ENCODE measurements around the gene BTF3.

The BTF3 gene

GRCh38 chr5:73472116-73472515 lies 26.1 kb upstream of the BTF3 start:
- H3K9me3 ChIP-seq (ENCODE audit: insufficient read depth, low read length) = no peaks in the 10 kb centered on the region
- H3K27me3 ChIP-seq (ENCODE audit: low read length) = no peaks in the 10 kb centered on the region
- H3K36me3 ChIP-seq (ENCODE audit: low read length) = no peaks in the 10 kb centered on the region
- no peak overlapping the region for H2AFZ ChIP-seq (ENCODE audit: low read depth, low read length, severe bottlenecking)
- no peak overlapping the region for H3K4me2 ChIP-seq (ENCODE audit: low read depth, low read length, poor library complexity, severe bottlenecking)
- H3K79me2 ChIP-seq (ENCODE audit: insufficient read depth, low read length) = no peaks in the 10 kb centered on the region
- no peaks in the 10 kb centered on the region for H3K9me2 ChIP-seq (replicated peaks; ENCODE audit: insufficient read depth, low read length)
- TF ChIP-seq CTCF (IDR thresholded peaks at IDR 0.05; ENCODE audit: insufficient read depth, low read length, poor library complexity, severe bottlenecking) = no peak
- TF ChIP-seq EZH2phosphoT487 (conservative IDR thresholded peaks at IDR 0.05; ENCODE audit: low read length) = no peak
- H4K20me1 ChIP-seq (ENCODE audit: low read depth, low read length) = no peaks in the 10 kb centered on the region
- no peaks in the 10 kb centered on the region for H3F3A ChIP-seq (ENCODE audit: insufficient read depth)
- no peak overlapping the region for H3K4me3 ChIP-seq (ENCODE audit: insufficient read depth, low read length, poor library complexity, severe bottlenecking)
- no peak overlapping the region for H3K27ac ChIP-seq (ENCODE audit: low read depth, low read length)
- no peak overlapping the region for H3K9ac ChIP-seq (ENCODE audit: low read length)

GRCh38 chr5:73480500-73480899 lies 17.7 kb upstream of the BTF3 start:
- no peaks in the 10 kb centered on the region for H3K79me2 ChIP-seq (ENCODE audit: insufficient read depth, low read length)
- H3K4me3 ChIP-seq (ENCODE audit: insufficient read depth, low read length, poor library complexity, severe bottlenecking) = no peak overlapping the region
- no peaks in the 10 kb centered on the region for H4K20me1 ChIP-seq (ENCODE audit: low read depth, low read length)
- no peak overlapping the region for H2AFZ ChIP-seq (ENCODE audit: low read depth, low read length, severe bottlenecking)
- no peaks in the 10 kb centered on the region for H3K27me3 ChIP-seq (ENCODE audit: low read length)
- H3F3A ChIP-seq (ENCODE audit: insufficient read depth) = no peaks in the 10 kb centered on the region
- no peaks in the 10 kb centered on the region for H3K9me3 ChIP-seq (ENCODE audit: insufficient read depth, low read length)
- no peak overlapping the region for H3K27ac ChIP-seq (ENCODE audit: low read depth, low read length)
- H3K9ac ChIP-seq (ENCODE audit: low read length) = no peak overlapping the region
- no peaks in the 10 kb centered on the region for H3K9me2 ChIP-seq (replicated peaks; ENCODE audit: insufficient read depth, low read length)
- no peak overlapping the region for H3K4me2 ChIP-seq (ENCODE audit: low read depth, low read length, poor library complexity, severe bottlenecking)
- H3K36me3 ChIP-seq (ENCODE audit: low read length) = no peaks in the 10 kb centered on the region
- no peak for TF ChIP-seq EZH2phosphoT487 (conservative IDR thresholded peaks at IDR 0.05; ENCODE audit: low read length)
- TF ChIP-seq CTCF (IDR thresholded peaks at IDR 0.05; ENCODE audit: insufficient read depth, low read length, poor library complexity, severe bottlenecking) = no peak

DNA sequence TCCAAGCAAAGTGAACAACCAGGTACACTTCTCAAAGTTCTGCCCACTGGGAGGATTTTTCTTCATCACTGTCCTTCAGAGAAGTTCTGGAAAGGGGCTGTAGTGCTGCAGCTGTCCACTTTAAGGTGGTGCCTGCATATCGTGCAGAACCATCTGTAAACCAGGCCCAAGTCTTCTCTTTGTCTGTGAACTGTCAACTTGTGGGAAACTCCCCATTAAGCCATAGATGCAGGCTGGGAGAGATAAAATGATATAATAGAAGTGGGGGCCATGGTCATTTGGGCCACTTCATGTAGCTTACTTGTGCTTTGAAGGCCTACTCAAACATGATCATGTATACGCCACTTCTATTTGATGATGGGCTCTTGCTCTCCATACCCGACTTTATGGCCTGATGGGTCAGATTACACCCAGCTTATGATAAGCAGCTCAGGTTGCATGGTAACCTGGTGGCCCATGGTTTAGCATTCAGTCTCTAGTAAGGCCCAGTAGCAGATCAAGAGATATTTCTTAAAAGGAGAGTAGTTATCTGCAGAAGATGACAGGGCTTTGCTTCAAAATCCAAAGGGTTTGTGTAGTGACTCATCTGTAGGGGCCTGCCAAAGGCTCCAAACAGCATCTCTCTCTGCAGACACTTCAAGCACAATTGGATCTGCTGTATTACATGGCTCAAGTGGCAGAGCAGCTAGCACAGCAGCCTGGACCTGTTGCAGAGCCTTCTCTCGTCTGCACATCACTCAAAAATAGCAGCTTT lies 15.7 kb upstream of the BTF3 start:
- no peaks in the 10 kb centered on the region for H3K79me2 ChIP-seq (ENCODE audit: insufficient read depth, low read length)
- H3K9me2 ChIP-seq (replicated peaks; ENCODE audit: insufficient read depth, low read length) = no peaks in the 10 kb centered on the region
- H3F3A ChIP-seq (ENCODE audit: insufficient read depth) = no peaks in the 10 kb centered on the region
- H3K9me3 ChIP-seq (ENCODE audit: insufficient read depth, low read length) = no peaks in the 10 kb centered on the region
- no peak overlapping the region for H3K4me3 ChIP-seq (ENCODE audit: insufficient read depth, low read length, poor library complexity, severe bottlenecking)
- H3K4me2 ChIP-seq (ENCODE audit: low read depth, low read length, poor library complexity, severe bottlenecking) = no peak overlapping the region
- H3K36me3 ChIP-seq (ENCODE audit: low read length) = no peaks in the 10 kb centered on the region
- TF ChIP-seq EZH2phosphoT487 (conservative IDR thresholded peaks at IDR 0.05; ENCODE audit: low read length) (no peak), CTCF (IDR thresholded peaks at IDR 0.05; ENCODE audit: insufficient read depth, low read length, poor library complexity, severe bottlenecking) (no peak)
- no peak overlapping the region for H3K27ac ChIP-seq (ENCODE audit: low read depth, low read length)
- no peaks in the 10 kb centered on the region for H4K20me1 ChIP-seq (ENCODE audit: low read depth, low read length)
- H2AFZ ChIP-seq (ENCODE audit: low read depth, low read length, severe bottlenecking) = no peak overlapping the region
- no peak overlapping the region for H3K9ac ChIP-seq (ENCODE audit: low read length)
- H3K27me3 ChIP-seq (ENCODE audit: low read length) = no peaks in the 10 kb centered on the region

Data from SU-DHL-6 (cell line).